Measurements from ENCODE around the gene KRT35.

Gene KRT35

GRCh38 chr17:41481036-41481435, at the start of gene KRT35:
TSS of gene KRT35 (minus strand) at chr17:41481151. CDS start at chr17:41481097, 54 bp downstream.
- no peak for DNase-seq

- DNase-seq, result no peak
Measured at GRCh38 chr17:41530062-41531048, 49.4 kb upstream of the KRT35 start.

GRCh38 chr17:41529491-41529915, 48.6 kb upstream of the KRT35 start:
- DNase-seq, result no peak

DNA sequence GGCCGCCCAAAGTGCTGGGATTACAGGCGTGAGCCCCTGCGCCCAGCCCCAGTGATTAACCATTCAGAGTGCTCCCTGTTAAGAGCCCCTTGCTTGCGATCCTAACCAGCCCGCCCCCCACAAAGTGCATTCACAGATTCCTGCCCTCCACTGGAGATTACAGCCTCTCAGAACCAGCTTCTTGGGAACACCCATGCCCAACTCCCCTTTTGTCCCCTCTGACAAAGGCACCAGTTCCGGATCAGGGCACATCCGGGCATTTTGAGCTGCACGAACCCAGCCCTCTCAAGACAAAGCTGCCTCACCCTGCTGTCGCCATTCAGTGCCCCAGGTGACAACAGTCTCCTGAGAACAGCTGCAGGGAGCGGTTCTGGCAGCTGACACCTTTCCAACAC, 48.0 kb upstream of the KRT35 start:
- no peak for DNase-seq

DNA sequence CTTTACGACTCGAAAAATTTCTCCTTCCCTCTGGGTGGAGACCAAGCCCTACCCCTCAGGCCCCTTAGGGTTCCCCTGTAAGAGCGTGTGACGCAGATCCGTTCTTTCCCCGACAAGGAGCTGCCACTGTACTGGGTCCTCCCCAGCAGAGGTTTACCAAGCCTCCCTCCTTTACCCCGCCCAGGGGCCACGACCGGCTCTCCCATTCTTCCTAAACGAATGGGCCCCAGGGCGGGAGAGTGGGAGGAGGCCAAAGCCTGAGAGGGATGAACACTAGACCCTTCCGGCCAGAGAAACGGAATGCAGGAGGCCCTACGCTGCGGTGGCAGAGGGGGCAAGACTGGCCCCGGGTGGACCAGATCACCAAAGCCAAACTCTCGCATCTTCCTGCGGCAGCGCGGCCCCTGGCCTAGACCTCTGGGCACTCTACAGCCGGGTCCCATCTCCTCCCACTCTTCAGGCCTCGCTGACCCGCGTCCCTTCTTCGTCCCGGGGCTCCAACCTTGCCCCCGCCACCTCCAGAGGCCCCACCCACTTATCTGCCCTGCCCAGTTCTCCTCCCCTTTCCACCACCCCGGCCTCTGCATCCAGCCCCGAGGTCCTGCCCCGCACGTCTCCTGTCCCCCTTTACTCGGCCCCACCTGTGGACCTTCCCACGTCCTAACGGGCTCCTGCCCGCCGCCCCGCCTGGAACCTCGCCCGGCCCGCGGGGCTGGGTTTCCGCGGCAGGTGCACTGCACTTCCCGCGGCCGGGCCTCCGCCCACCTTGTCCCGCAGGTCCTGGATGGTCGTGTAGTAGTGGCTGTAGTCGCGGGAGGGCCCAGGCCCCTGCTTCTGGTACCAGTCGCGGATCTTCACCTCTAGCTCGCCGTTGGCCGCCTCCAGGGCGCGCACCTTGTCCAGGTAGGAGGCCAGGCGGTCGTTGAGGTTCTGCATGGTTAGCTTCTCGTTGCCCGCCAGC, 46.4 kb upstream of the KRT35 start:
- DNase-seq, result no peak

DNA sequence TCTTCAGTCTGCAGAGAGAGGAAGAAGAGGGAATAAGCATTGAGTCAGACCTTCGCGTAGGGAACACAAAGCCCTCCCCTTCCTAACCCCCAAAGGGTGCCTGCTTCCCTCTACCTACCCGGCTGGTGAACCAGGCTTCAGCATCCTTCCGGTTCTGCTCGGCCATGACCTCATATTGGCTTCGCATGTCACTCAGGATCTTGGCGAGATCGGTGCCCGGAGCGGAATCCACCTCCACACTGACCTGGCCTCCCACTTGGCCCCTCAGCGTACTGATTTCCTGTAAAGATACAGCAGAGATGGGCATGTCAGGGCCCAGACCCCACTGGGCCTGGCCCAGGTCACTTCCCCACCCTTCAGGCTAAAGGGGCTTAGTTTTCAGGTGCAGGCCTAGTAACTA, 43.3 kb upstream of the KRT35 start:
- DNase-seq, result no peak

DNA sequence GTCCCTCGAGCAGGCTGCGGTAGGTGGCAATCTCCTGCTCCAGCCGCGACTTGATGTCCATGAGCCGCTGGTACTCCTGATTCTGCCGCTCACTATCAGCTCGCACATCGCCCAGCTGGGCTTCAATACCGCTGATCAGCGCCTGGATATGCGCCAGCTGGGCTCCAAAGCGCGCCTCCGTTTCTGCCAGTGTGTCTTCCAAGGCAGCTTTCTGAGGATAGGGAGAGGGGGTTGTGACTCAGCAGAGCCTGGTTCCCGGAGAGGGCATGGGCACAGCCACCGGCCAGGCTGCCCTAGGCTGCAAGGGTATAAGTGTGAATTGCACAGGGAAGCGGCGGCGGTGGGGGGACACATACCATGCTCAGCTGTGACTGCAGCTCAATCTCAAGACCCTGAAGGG, 42.8 kb upstream of the KRT35 start:
- DNase-seq, result no peak

DNA sequence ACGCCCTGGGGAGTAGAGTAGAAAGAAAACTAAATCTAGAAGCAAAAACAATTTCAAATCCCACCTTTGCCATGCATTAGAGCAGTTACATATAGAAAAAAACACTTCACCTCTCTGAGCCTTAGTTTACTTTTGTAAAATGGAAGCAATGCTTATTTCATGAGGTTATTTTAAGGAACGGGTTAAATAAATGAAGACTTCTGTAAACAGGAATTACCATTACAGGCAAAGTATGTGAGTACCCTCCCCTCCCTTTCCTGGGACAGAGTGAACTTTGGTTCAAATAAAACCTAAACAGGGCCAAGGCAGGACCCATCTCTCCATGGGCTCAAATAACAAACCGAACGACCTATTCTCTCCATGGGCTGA, 42.3 kb upstream of the KRT35 start:
- DNase-seq, result no peak

DNA sequence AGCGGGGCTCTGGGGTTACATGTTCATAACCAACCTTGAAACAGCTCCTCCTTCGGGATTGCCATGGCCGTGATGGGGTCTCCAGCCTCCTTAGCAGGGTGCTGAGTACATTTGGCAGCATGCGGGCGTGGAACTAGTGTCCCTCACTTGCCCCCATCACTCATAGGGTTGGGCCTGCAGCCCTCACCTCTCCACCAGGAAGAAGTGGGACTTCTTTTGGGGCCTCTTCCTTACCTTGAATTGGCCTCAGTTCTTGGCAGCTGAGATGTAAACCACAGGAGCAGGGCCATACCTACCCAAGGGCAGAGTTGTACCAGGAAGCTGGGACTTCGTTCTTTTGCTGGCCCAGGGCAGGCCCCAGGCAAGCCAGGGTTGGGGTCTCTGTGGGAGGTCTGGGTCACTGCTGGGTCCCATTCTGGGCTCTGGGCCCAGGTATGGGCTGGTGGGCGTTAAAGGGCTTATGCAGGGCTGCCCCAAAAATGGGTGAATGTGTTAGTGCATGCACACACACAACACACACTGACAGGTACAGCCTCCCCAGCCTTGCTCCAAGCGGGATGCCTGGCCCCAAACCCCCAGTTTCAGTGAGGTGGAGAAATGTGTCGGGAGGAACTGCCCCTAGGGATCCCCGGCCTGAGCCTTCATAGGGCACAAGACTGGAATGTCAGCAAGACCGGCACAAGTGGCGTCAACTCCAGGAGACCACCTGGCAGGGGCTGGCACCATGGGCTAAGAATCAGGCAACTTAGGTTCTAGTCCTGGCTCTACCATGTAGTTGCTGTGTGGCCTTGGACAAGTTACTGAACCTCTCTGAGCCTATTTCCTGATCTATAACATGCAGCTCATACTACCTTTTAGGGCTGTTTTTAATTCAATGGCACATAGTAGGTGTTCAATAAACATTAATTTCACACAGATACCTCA, 41.6 kb upstream of the KRT35 start:
- DNase-seq, result no peak

DNA sequence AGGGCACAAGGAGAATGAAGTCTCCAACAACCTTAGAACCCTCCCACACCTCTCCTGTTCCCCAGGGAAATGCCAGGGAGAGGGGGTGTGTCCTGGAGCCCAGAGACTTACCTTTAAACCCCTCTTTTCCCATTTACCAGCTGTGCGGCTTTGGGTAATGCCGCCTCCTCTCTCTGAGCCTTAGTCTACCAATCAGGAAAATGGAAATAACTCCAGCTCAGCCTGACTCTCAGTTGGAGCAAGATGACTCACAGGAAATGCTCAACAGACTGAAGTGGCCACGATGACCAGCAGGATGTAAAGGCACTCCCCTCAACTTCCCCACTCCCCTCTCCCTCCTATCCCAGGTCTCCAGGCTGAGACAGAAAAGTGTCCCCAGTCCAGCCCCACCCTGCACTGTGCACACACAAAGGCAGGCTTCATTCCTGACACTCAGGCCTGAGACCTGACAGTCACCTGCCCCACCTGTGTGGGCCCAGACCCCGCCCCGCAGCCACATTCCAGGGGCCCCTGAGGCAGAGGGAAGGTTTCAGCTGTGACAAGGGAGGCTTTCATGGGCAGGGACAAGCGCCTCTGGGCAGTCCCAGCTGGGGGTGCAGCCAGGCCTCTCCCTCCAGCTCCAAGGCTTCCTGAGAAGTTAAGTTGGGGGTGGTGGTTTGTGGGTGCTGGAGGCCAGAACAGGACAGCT, 40.8 kb upstream of the KRT35 start:
- no peak for DNase-seq

DNA sequence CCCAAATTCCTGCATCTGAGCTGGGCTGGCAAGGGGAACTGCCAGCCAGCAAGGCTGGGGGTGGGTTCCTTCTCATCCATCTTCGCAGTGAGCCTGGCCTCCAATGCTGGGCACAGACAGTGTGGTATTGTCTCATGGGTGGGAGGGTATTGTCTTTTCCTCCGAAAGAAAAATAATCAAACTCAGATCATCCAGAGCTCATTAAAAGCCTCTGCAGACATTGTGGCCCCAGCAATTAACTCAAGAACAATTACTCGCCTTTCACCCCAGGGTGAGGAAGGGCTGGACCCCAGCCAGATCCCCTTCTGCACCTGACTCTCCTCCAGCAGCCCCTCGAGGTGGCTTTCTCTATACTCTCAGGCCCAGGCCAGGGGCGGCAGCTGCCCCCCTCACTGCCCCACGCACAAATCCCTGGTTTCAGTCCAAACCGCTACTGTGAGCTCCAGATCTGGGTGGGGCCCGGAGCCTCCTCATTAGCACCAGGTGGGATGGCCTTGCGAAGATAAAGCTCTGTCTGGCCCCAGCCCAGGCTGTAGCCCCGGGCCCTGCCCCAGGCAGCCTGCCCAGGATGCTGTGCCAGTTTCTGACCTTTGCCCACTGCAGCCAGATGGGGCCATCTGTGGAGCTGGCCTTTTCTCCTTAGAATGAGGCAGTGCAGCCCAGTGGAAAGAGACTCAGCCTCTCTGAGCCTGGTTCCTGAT, 40.0 kb upstream of the KRT35 start:
- no peak for DNase-seq

DNA sequence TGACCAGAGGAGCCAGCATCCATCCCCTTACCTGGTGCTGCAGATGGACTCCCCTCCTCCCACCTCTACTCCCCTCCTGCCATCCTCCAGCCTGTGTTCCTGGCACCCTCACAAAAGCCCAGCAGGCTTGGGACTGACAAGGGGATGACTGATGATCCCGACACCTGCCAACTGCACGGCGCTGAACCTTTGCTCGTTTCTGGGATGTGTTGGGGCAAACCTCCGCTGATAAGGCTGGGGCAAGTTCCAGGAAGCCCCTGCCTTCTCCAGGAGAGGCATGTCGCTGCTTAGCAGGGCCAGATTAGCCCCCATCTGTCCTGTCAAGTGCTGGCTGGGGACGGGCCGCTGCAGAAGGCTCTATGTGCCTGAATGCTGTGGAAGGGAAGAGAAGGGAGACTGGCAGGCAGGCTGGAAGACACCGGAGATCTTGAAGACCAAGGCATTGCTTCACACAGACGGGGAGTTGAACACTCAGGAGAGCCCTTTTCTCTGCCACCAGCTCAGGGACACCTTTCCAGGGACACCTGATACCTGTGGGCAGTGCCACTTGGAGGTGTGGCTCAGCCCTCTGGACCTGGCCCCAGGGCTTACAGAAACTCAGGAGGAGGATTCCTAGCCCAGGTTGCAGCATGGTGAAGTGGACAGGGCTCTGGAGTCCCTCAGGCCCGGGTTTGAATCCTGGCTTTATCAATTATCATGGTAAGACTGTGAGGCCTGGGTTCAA, 38.7 kb upstream of the KRT35 start:
- no peak for DNase-seq

DNA sequence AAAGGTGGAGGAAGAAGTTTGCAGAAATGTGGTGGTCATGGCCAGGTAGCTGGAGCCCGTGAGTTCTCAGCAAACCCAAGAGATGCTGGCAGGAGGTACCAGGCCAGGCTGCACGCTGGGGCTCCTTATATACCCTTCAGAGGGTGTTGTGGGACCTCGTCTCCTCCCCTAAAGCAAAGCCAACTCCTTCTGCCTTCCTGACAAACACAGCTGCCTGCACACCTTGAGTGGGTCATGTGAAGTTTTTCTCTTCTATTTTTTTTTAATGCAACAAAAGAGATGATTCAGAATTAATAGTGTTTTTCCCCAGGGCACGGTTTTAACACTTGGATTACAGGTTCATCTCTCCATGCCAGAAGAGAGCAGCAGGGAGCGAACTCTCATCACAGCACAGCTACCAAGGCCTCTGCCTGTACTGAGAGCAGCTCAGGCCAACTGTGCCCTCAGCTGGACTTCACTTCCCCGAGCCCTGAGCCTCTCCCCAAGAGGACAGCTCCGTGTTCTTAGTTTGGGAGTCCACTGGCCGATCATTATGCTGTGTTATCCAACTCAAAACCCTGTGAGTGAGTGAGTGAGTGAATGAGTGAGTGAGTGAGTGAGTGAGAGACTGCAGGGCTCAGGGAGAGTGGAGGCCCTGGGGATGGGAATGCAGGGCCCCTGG, 38.0 kb upstream of the KRT35 start, which contains the start of gene KRT15:
KRT15 (minus strand) TSS at position 102 of the 661 bp plus-strand sequence; CDS start at position 39, 63 bp downstream.
- no peak for DNase-seq

DNA sequence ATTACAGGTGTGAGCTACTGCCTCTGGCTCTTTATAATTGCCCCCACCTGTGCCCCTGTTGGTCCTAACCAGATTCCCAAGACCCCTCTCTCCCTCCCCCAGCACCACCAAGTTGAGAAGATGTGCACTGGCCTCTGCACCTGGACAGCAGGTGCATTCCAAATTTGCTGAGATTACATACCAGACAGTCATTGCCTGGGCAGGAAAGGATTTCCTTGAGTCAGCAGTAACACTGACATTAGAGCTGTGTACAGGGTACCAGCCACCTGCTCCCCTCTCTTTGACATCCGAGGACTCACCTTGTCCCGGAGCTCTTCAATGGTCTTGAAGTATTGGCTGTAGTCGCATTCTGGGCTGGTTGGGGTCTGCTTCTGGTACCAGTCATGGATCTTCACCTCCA, 37.1 kb upstream of the KRT35 start:
- DNase-seq, result no peak

GRCh38 chr17:41516830-41517283, 35.9 kb upstream of the KRT35 start:
- DNase-seq, result no peak

DNA sequence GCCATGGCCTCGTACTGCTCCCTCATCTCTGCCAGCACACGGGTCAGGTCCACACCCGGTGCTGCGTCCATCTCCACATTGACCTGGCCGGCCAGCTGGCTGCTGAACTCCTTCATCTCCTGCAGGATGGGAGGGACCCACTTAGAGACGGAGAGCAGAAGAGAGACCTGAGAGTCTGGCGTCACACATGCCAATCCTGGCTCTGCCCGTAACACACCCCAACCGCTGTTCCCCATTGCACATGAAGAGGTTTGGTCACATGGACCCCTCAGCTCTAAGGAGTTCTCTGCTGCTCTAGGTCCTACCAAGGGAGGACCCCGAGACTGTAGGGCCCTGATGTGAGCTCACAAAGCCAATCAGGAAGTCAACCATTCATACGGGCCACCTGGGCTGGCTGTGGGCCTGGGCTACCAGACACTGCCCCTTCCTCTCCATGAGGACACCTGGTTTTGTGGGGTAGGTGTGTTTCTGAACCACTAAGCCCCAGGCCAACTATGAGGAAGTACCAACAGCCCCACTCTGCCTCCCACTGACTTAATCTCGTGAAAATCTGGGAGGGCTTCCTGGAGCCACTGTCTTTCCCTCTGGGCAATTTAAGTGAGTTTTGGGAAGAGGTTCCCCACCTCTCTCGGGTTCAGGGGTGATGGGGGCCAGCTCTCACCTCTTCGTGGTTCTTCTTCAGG, 35.3 kb upstream of the KRT35 start:
- no peak for DNase-seq

GRCh38 chr17:41513168-41513547, 32.2 kb upstream of the KRT35 start:
- DNase-seq, result no peak

DNA sequence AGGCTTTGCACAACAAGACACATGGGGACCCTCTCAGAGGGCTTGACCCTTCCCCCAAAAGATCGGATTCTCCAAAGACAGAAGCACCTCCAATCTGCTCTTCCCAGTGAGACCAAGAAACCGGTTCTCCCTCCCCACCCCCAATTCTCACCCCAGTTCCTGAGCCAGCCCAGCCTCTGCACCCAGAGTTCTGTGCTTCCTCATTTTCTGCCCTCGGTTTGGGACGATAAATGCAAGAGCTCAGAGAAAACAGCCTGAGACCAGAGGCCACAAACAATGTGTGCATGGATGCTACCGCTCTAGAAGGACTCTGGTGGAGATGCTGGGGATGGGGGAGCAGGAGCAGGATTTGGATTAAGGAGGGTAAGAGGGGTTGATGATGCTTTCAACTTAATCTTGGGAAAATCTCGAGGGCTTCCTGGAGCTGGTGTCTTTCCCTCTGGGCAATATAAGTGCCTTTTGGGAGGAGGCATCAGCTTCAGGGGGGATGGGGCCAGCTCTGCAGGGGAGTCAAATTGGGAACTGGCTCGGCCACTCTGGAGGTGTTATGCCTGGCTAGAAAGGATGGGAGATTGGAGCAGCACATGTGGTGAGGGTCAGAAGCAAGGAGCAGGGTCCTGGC, 31.7 kb upstream of the KRT35 start:
- DNase-seq, result no peak

DNA sequence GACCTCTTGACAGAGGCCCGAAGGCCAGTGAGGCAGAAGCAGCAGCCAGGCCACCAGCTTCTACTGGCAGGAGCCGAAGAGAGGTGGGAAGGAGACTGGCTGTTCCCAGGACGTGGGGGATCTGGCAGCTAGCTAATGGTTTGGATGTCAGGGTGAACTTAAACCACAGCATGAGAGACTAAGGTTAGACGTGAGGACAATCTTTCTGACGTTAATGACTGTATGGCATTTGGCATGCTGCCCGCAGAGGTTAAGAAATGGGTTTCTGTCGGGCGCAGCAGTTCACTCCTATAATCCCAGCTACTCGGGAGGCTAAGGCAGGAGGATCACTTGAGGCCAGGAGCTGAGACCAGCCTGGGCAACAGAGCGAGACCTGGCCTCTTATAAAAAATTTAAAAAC, 30.8 kb upstream of the KRT35 start:
- DNase-seq, result no peak
